ENCODE data around the gene SLC38A1.
A peak's percentile ranks its signal among the peaks of the same experiment; 100 is the strongest.

The SLC38A1 gene

DNA sequence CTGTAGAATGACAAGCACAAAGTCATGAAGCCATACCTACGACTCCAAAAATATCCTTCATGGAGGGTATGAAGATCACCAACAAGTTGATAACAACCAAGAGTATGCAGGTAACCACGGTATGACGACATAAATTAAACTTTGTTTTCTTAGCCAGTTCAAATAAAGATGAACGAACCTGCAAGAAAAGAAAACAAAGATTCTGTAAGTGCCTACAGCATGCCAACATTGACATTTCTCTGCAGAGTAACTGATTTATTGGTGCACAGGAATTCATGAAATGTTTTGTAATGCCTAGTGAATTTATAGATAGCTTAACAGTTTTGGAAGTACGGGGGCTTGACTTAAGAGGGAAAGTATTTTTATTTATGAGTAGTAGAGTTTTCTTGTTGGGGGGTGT lies 71.0 kb downstream of the SLC38A1 start:
- TF ChIP-seq NFIC (IDR thresholded peaks at IDR 0.05) (no peak), YY1 (IDR thresholded peaks at IDR 0.05; ENCODE audit: low read depth) (no peak), TCF12 (IDR thresholded peaks at IDR 0.05; ENCODE audit: low read depth) (no peak), CEBPB (IDR thresholded peaks at IDR 0.05) (no peak), RAD21 (IDR thresholded peaks at IDR 0.05; ENCODE audit: low read depth) (no peak)
- TF ChIP-seq, protein P1, sequence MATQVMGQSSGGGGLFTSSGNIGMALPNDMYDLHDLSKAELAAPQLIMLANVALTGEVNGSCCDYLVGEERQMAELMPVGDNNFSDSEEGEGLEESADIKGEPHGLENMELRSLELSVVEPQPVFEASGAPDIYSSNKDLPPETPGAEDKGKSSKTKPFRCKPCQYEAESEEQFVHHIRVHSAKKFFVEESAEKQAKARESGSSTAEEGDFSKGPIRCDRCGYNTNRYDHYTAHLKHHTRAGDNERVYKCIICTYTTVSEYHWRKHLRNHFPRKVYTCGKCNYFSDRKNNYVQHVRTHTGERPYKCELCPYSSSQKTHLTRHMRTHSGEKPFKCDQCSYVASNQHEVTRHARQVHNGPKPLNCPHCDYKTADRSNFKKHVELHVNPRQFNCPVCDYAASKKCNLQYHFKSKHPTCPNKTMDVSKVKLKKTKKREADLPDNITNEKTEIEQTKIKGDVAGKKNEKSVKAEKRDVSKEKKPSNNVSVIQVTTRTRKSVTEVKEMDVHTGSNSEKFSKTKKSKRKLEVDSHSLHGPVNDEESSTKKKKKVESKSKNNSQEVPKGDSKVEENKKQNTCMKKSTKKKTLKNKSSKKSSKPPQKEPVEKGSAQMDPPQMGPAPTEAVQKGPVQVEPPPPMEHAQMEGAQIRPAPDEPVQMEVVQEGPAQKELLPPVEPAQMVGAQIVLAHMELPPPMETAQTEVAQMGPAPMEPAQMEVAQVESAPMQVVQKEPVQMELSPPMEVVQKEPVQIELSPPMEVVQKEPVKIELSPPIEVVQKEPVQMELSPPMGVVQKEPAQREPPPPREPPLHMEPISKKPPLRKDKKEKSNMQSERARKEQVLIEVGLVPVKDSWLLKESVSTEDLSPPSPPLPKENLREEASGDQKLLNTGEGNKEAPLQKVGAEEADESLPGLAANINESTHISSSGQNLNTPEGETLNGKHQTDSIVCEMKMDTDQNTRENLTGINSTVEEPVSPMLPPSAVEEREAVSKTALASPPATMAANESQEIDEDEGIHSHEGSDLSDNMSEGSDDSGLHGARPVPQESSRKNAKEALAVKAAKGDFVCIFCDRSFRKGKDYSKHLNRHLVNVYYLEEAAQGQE (IDR thresholded peaks at IDR 0.05; ENCODE audit: low read depth), result no peak

DNA sequence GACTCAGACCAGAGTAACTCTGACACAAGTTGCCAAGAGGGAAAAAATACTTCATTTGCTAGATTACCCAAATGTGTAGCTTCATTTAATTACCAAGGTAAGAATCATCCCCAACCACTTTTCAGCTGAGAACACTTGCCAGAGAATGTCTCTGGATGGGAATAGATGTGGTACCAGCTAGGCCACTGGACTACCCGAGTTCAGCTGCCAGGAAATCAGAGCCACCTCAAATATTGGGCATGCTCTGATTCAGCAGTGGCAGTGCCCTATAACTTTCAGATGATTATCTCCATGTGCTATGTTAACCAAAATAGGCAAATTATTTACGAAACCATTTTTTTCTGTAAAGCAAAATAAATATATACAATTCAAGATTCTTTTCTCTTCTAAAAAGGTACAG lies 80.7 kb downstream of the SLC38A1 start:
- TF ChIP-seq EP300 (IDR thresholded peaks at IDR 0.05; ENCODE audit: borderline replicate concordance) (no peak), CREB1 (IDR thresholded peaks at IDR 0.05; ENCODE audit: low read depth) (no peak), CEBPB (IDR thresholded peaks at IDR 0.05) (no peak), NFIC (IDR thresholded peaks at IDR 0.05) (no peak), RAD21 (IDR thresholded peaks at IDR 0.05; ENCODE audit: low read depth) (no peak)
- TF ChIP-seq, protein P1 (IDR thresholded peaks at IDR 0.05; ENCODE audit: low read depth), result no peak

DNA sequence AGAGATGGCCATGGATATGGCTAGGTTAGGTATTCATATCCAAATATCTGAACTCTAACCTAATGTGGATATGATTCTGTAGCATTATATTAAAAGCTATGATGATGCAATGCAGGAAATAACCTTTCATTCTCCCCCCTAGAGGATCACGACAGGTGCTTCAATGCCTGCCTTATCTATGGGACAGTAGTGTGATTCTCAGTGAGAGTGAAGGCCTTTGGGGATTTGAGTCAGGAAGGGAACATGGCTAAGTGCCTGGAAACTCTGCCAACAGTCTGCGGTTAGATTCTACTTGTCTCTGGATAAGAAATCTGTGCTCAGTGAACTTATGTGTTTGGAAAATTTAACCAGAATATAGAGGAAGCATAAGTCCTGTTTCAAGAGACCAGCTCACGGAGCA lies 81.8 kb downstream of the SLC38A1 start:
- TF ChIP-seq CEBPB (IDR thresholded peaks at IDR 0.05) (peak; percentile 43), YY1 (IDR thresholded peaks at IDR 0.05; ENCODE audit: low read depth) (no peak)

DNA sequence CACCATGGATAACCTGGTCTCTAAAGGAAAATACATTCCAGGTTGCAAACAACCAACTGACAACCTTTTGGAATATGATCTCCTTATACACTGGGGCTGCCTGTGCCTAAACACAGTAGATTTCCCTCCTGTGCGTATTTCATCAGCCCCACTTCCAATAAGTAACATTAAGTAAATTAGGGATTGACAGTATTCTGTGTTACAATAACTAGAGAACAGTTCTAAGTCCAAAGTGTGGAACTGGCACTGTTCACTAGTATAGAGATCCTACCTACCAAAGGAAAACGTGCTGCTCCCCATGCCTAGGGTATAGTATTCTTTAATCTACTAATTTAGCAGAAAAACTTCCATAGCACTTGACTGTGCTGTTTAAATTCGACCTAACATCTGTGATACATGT lies 82.8 kb downstream of the SLC38A1 start:
- TF ChIP-seq CREB1 (IDR thresholded peaks at IDR 0.05; ENCODE audit: low read depth) (no peak), RAD21 (IDR thresholded peaks at IDR 0.05; ENCODE audit: low read depth) (no peak), EP300 (IDR thresholded peaks at IDR 0.05; ENCODE audit: borderline replicate concordance) (no peak), YY1 (IDR thresholded peaks at IDR 0.05; ENCODE audit: low read depth) (no peak), TAF1 (IDR thresholded peaks at IDR 0.05; ENCODE audit: low read depth) (no peak), TCF12 (IDR thresholded peaks at IDR 0.05; ENCODE audit: low read depth) (no peak), FOXM1 (IDR thresholded peaks at IDR 0.05; ENCODE audit: borderline replicate concordance, low read depth) (no peak), ZBTB7A (IDR thresholded peaks at IDR 0.05; ENCODE audit: low read depth) (no peak), NFIC (IDR thresholded peaks at IDR 0.05) (no peak), CEBPB (IDR thresholded peaks at IDR 0.05) (no peak)
- TF ChIP-seq, protein P2, sequence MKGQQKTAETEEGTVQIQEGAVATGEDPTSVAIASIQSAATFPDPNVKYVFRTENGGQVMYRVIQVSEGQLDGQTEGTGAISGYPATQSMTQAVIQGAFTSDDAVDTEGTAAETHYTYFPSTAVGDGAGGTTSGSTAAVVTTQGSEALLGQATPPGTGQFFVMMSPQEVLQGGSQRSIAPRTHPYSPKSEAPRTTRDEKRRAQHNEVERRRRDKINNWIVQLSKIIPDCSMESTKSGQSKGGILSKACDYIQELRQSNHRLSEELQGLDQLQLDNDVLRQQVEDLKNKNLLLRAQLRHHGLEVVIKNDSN (IDR thresholded peaks at IDR 0.05), result no peak
- TF ChIP-seq, protein P1 (IDR thresholded peaks at IDR 0.05; ENCODE audit: low read depth), result no peak
- TF ChIP-seq, protein P3, sequence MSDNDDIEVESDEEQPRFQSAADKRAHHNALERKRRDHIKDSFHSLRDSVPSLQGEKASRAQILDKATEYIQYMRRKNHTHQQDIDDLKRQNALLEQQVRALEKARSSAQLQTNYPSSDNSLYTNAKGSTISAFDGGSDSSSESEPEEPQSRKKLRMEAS (IDR thresholded peaks at IDR 0.05), result no peak

DNA sequence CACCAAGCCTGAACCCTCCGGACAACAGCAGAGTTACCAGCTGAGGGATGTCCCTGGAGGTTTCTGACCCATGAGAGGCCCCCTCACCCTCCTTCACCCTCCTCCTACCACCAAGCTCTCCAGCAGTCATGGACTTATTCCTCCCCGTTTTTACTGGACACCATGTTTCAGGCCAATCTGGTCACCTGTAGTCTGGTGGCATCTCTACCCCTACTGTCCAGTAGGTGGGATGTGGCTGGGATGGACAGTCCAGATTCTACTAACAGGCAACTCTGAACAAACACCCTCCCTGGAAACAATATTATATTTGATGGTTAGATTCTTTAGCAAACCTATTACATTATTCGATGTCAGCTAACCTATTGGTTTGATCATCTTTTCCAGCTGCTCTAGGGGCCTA lies 83.2 kb downstream of the SLC38A1 start:
- no peak for TF ChIP-seq EP300 (IDR thresholded peaks at IDR 0.05; ENCODE audit: borderline replicate concordance)

DNA sequence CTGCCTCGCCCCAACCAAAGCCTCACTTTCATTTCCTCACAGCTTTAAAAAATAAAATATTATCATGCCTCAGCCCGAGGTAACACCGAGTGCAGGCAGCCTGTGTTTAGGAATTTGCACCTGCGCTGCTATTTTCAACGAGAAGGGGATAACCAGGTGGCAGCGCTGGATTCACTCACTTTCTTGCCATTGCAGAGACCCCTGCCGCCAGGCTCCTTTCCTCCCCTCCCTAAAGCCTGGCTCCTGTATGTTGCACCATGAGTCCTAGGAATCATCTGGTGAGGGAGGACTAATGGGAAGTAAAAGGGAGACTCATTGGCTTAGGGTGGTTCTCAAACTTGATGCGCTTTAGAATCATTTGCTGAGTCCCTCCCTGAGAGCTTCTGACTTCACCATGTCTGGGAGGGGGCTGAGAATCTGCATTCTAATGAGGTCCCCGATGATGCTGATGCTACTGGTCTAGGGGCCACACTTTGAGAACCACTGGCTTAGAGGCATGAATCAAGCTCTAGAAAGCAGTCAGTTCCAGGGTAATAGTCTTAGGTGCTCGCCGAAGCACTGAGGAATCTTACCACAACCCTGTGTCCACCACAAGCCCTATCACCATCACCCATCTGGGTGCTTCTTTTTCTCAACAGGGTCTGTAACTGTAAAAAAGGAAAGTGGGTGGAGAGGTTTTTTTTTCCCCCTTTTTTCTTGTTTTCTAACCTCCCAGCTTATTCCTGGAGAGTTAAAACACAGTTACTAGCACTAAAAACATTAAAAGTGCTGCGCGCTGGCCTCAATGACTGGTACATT lies 83.8 kb downstream of the SLC38A1 start:
- TF ChIP-seq, protein P2 (IDR thresholded peaks at IDR 0.05), result no peak
- TF ChIP-seq ZBTB7A (IDR thresholded peaks at IDR 0.05; ENCODE audit: low read depth) (no peak), YY1 (IDR thresholded peaks at IDR 0.05; ENCODE audit: low read depth) (no peak), TAF1 (IDR thresholded peaks at IDR 0.05; ENCODE audit: low read depth) (no peak), FOXM1 (IDR thresholded peaks at IDR 0.05; ENCODE audit: borderline replicate concordance, low read depth) (no peak), NFIC (IDR thresholded peaks at IDR 0.05) (no peak)

Measured in Ishikawa (cell line).